Fibroblast of mammary gland (primary cell): Measurements from ENCODE around the gene CCDC124.

Experiments used
- DNase-seq: peaks from one replicate; pipeline ENCODE4 v3.0.0-alpha.2; 2010; ENCODE audit warnings: low read depth
- H3K4me3 ChIP-seq: 2 replicates; pipeline ENCODE4 v1.5.1; 2011; ENCODE audit warnings: low read depth, mild to moderate bottlenecking, low read length, moderate library complexity; ENCODE audit not compliant: control insufficient read depth
- CTCF ChIP-seq: conservative IDR thresholded peaks from 2 replicates; pipeline ENCODE4 v1.5.1; 2011; ENCODE audit warnings: low read depth, low read length, inconsistent platforms; ENCODE audit not compliant: control insufficient read depth, insufficient read depth

CCDC124 gene

GRCh38 chr19:17950310-17951156 is 17.7 kb downstream of the CCDC124 start:
- no peak for DNase-seq
- H3K4me3 ChIP-seq = no peak overlapping the region
- no peak for TF ChIP-seq CTCF

GRCh38 chr19:17951157-17951989 is 18.6 kb downstream of the CCDC124 start:
- no peak for DNase-seq
- TF ChIP-seq CTCF = no peak
- no peak overlapping the region for H3K4me3 ChIP-seq

- no peak for DNase-seq
- H3K4me3 ChIP-seq = no peak overlapping the region
- TF ChIP-seq CTCF = no peak
Observed at GRCh38 chr19:17951990-17952976, 19.5 kb downstream of the CCDC124 start.

- no peak for TF ChIP-seq CTCF
- no peak overlapping the region for H3K4me3 ChIP-seq
- no peak for DNase-seq
Observed at GRCh38 chr19:17953316-17953801, 20.5 kb downstream of the CCDC124 start.

GRCh38 chr19:17953869-17954268 is 21.1 kb downstream of the CCDC124 start:
- DNase-seq = no peak
- no peak for TF ChIP-seq CTCF
- no peak overlapping the region for H3K4me3 ChIP-seq

GRCh38 chr19:17954401-17954800 is 21.6 kb downstream of the CCDC124 start:
- no peak for TF ChIP-seq CTCF
- H3K4me3 ChIP-seq = no peak overlapping the region
- DNase-seq = no peak
